Endodermal cell (in vitro differentiated cells): Measurements from ENCODE around the gene OGDH. TPM values are rescaled to one million over a fixed set of nuclear protein-coding genes. Genes with fewer than 3 reads are reported as not detected.

Source experiments
- DNase-seq: peaks from one replicate; pipeline ENCODE4 v3.0.0-alpha.2; 2017
- H3K27ac ChIP-seq: 2 replicates; pipeline ENCODE4 v1.5.1; 2013; ENCODE audit warnings: mild to moderate bottlenecking, low read depth, low read length, moderate library complexity
- H3K27me3 ChIP-seq: 2 replicates; pipeline ENCODE4 v1.6.1; 2013; ENCODE audit warnings: mild to moderate bottlenecking, low read length, moderate library complexity; ENCODE audit not compliant: insufficient read depth, control insufficient read depth, poor library complexity, severe bottlenecking
- H3K36me3 ChIP-seq: 2 replicates; pipeline ENCODE4 v1.7.0; 2013; ENCODE audit warnings: mild to moderate bottlenecking, low read length, moderate library complexity; ENCODE audit not compliant: control insufficient read depth, insufficient read depth
- H3K4me1 ChIP-seq: one replicate; pipeline ENCODE4 v1.7.0; 2013; ENCODE audit warnings: low read length; ENCODE audit not compliant: control insufficient read depth, insufficient read depth
- H3K4me3 ChIP-seq: 2 replicates; pipeline ENCODE4 v1.5.1; 2013; ENCODE audit warnings: mild to moderate bottlenecking, low read length, moderate library complexity
- H3K9ac ChIP-seq: 2 replicates; pipeline ENCODE4 v1.6.1; 2013; ENCODE audit warnings: mild to moderate bottlenecking, low read length, moderate library complexity; ENCODE audit not compliant: poor library complexity, severe bottlenecking; ENCODE audit errors: extremely low read depth
- H3K9me3 ChIP-seq: 2 replicates; pipeline ENCODE4 v1.6.1; 2013; ENCODE audit warnings: mild to moderate bottlenecking, low read length, moderate library complexity; ENCODE audit not compliant: control insufficient read depth
- H3K27ac Mint-ChIP-seq: 2 replicates; pipeline ENCODE4 v1.8.0; 2020; ENCODE audit warnings: mixed read lengths
- H3K27me3 Mint-ChIP-seq: 2 replicates; pipeline ENCODE4 v1.8.0; 2021; ENCODE audit warnings: mild to moderate bottlenecking, mixed read lengths; ENCODE audit not compliant: insufficient read depth
- H3K36me3 Mint-ChIP-seq: 2 replicates; pipeline ENCODE4 v1.8.0; 2020; ENCODE audit warnings: low read depth, mixed read lengths
- H3K4me1 Mint-ChIP-seq: 2 replicates; pipeline ENCODE4 v1.8.0; 2020; ENCODE audit warnings: mixed read lengths
- H3K4me3 Mint-ChIP-seq: 2 replicates; pipeline ENCODE4 v1.8.0; 2020; ENCODE audit warnings: mild to moderate bottlenecking, moderate library complexity, mixed read lengths
- H3K9me3 Mint-ChIP-seq: 2 replicates; pipeline ENCODE4 v1.8.0; 2020; ENCODE audit warnings: mild to moderate bottlenecking, mixed read lengths
- WGBS, 2 experiments: methylation state at CpG; one replicate each; pipeline versions ENCODE4 v1.1.5 to v1.1.7; 2013; ENCODE audit warnings: missing lambda C conversion rate in 2 of 2, mixed read lengths in 1 of 2; ENCODE audit not compliant: insufficient coverage in 1 of 2, insufficient read length in 1 of 2; 5-methylcytosine and 5-hydroxymethylcytosine counted together
- total RNA-seq, 2 donors: library from RNA; stranded (reverse); fragmentation: NEBNext Ultra II Directional in 1 of 2; extraction: Animal tissue kit (Norgen Biotek cat#: 25700) in 1 of 2; gene quantifications; 2 replicates in 1 of 2; 3 replicates in 1 of 2; pipeline ENCODE4 v1.2.1, GENCODE V29; 2021
- TF ChIP-seq, protein P1 (sequence below): fragments of 200-600 bp; sonication (generic); conservative IDR thresholded peaks from 2 replicates; pipeline ENCODE4 v1.5.0; 2021; ENCODE audit warnings: antibody characterized with exemption, mild to moderate bottlenecking

Gene OGDH
- total RNA-seq, 2 donors from 2014 or later: 82.5 to 96.0 TPM

DNA sequence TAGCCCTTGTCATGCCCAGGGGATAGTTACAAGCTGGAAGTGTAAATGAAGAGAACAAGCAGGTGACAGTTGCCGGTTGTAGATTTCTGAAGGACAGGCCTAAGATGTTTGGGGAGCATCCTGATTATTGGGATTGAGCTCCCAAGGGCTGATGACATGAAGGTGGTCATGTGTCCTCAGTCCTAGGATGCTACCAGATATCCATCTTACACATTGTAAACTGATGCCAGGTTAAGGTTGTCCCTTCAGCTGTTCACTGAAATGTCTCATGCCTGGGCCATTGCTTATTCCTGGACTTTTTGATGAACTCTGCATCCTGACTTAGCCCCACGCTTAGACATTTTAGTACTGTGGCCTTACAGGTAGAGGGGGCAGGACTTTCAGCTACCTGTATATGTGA is 143.6 kb downstream of the OGDH start:
- H3K36me3 ChIP-seq: no peaks in the 10 kb centered on the region
- Mint-ChIP-seq H3K27me3 (no peaks in the 10 kb centered on the region), H3K4me1 (peaks cover 14% of the 10 kb centered on the region), H3K4me3 (peak overlapping the region; percentile 80), H3K9me3 (no peaks in the 10 kb centered on the region), H3K36me3 (peaks cover 8% of the 10 kb centered on the region), H3K27ac (no peak overlapping the region)
- H3K27me3 ChIP-seq: no peaks in the 10 kb centered on the region
- no peak overlapping the region for H3K9ac ChIP-seq
- TF ChIP-seq, protein P1, sequence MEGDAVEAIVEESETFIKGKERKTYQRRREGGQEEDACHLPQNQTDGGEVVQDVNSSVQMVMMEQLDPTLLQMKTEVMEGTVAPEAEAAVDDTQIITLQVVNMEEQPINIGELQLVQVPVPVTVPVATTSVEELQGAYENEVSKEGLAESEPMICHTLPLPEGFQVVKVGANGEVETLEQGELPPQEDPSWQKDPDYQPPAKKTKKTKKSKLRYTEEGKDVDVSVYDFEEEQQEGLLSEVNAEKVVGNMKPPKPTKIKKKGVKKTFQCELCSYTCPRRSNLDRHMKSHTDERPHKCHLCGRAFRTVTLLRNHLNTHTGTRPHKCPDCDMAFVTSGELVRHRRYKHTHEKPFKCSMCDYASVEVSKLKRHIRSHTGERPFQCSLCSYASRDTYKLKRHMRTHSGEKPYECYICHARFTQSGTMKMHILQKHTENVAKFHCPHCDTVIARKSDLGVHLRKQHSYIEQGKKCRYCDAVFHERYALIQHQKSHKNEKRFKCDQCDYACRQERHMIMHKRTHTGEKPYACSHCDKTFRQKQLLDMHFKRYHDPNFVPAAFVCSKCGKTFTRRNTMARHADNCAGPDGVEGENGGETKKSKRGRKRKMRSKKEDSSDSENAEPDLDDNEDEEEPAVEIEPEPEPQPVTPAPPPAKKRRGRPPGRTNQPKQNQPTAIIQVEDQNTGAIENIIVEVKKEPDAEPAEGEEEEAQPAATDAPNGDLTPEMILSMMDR: no peak
- no peaks in the 10 kb centered on the region for H3K4me1 ChIP-seq
- WGBS, 2 experiments: 91 to 94% methylated on average over 2 of the region's 2 CpGs
- no peak overlapping the region for H3K27ac ChIP-seq
- no peaks in the 10 kb centered on the region for H3K9me3 ChIP-seq
- DNase-seq: no peak
- H3K4me3 ChIP-seq: peak overlapping the region; percentile 84

DNA sequence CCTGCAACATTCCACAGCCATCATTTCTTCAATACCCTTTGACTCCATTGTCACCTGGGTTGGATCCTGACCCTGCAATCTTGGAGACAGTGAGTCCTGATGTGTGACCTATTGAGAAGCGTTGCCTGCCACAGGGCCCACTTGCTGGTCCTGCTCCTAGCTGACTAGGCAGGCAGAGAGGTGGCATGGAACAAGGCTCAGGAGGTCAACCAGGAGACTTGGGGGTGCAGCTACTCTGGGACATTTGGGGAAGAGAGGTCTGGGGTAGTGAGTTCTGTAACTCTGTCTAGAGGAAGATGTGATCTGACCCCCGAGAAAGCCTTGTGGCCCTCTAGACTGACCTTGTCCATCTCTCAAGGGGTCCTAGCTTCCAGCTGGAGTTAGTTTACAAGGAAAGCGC is 144.0 kb downstream of the OGDH start:
- Histone ChIP-seq H3K27ac (no peak overlapping the region), H3K36me3 (no peaks in the 10 kb centered on the region), H3K9ac (no peak overlapping the region), H3K4me3 (no peak overlapping the region), H3K9me3 (no peaks in the 10 kb centered on the region), H3K4me1 (no peaks in the 10 kb centered on the region), H3K27me3 (no peaks in the 10 kb centered on the region)
- Mint-ChIP-seq H3K4me1 (peaks cover 14% of the 10 kb centered on the region), H3K4me3 (peak overlapping the region; percentile 80), H3K27ac (no peak overlapping the region), H3K36me3 (peaks cover 8% of the 10 kb centered on the region), H3K27me3 (no peaks in the 10 kb centered on the region), H3K9me3 (no peaks in the 10 kb centered on the region)
- DNase-seq: no peak
- 94% methylated on average over 3 of the region's 3 CpGs for WGBS, 2 experiments
- TF ChIP-seq, protein P1: no peak

DNA sequence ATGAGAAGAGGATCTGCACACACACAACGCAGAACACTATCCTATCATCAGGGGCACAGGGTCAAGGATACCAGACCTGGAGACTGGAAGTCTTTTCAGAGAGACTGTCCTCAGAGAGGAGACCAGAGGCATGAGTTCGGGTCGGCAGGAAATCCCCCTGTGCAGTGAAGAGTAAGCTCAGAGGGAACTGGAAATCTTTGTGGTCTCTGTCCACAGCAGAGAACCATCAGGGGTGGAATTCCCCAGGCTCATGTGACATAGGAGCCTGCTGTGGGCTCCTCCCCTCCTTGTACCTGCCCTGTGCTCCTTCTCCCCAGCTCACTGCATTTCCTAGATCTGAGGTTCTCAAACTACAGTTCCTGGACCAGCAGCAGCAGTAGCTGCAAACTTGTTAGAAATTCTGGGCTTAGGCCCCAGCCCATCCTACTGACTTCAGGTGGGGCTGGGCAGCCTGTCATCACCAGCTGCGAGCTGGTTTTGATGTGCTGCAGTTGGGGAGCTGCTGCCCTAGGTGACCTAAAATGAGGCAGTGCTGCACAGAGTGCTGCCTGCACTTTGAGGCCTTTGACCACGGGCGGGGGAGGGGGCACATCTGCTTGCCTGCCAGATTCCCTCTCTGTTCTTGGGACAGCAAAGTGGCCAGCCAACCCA is 144.6 kb downstream of the OGDH start:
- TF ChIP-seq, protein P1: no peak
- 80 to 87% methylated on average over 5 to 6 of the region's 6 CpGs for WGBS, 2 experiments
- no peaks in the 10 kb centered on the region for H3K9me3 ChIP-seq
- H3K36me3 Mint-ChIP-seq: peaks cover 8% of the 10 kb centered on the region
- peak overlapping the region; percentile 80 for H3K4me3 Mint-ChIP-seq
- H3K9ac ChIP-seq: no peak overlapping the region
- no peaks in the 10 kb centered on the region for H3K4me1 ChIP-seq
- peak overlapping the region; percentile 30 for H3K27ac Mint-ChIP-seq
- peak; percentile 51 for DNase-seq
- H3K4me1 Mint-ChIP-seq: peaks cover 14% of the 10 kb centered on the region
- H3K9me3 Mint-ChIP-seq: no peaks in the 10 kb centered on the region
- no peaks in the 10 kb centered on the region for H3K27me3 ChIP-seq
- no peak overlapping the region for H3K4me3 ChIP-seq
- no peaks in the 10 kb centered on the region for H3K36me3 ChIP-seq
- H3K27me3 Mint-ChIP-seq: no peaks in the 10 kb centered on the region
- no peak overlapping the region for H3K27ac ChIP-seq
